Stomach smooth muscle (tissue), 2 donors: Measurements from ENCODE around the gene PLA2G12A.

Source experiments
- H3K27ac ChIP-seq: one replicate; pipeline ENCODE4 v1.7.0; 2013; ENCODE audit warnings: mild to moderate bottlenecking, low read length, inconsistent platforms
- H3K27me3 ChIP-seq, 2 donors: one replicate each; pipeline ENCODE4 v1.7.0; 2013; ENCODE audit warnings: low read length in 2 of 2; ENCODE audit not compliant: insufficient read depth in 2 of 2, control insufficient read depth in 1 of 2
- H3K36me3 ChIP-seq, 2 donors: one replicate each; pipeline ENCODE4 v1.7.0; 2013; ENCODE audit warnings: low read length in 2 of 2; ENCODE audit not compliant: control insufficient read depth in 2 of 2, insufficient read depth in 2 of 2
- H3K4me1 ChIP-seq: one replicate; pipeline ENCODE4 v1.7.0; 2013; ENCODE audit warnings: low read length; ENCODE audit not compliant: control insufficient read depth, insufficient read depth
- H3K4me3 ChIP-seq, 2 donors: one replicate each; pipeline ENCODE4 v1.7.0; 2013; ENCODE audit warnings: low read length in 2 of 2
- H3K9ac ChIP-seq, 2 donors: one replicate each; pipeline ENCODE4 v1.7.0; 2013; ENCODE audit warnings: low read length in 2 of 2, mild to moderate bottlenecking in 1 of 2
- H3K9me3 ChIP-seq, 2 donors: one replicate each; pipeline ENCODE4 v1.7.0; 2013; ENCODE audit warnings: low read length in 2 of 2; ENCODE audit not compliant: control insufficient read depth in 2 of 2
- donor health status: healthy.
- donor health status: Pancreatic carcinoma.

The PLA2G12A gene

DNA sequence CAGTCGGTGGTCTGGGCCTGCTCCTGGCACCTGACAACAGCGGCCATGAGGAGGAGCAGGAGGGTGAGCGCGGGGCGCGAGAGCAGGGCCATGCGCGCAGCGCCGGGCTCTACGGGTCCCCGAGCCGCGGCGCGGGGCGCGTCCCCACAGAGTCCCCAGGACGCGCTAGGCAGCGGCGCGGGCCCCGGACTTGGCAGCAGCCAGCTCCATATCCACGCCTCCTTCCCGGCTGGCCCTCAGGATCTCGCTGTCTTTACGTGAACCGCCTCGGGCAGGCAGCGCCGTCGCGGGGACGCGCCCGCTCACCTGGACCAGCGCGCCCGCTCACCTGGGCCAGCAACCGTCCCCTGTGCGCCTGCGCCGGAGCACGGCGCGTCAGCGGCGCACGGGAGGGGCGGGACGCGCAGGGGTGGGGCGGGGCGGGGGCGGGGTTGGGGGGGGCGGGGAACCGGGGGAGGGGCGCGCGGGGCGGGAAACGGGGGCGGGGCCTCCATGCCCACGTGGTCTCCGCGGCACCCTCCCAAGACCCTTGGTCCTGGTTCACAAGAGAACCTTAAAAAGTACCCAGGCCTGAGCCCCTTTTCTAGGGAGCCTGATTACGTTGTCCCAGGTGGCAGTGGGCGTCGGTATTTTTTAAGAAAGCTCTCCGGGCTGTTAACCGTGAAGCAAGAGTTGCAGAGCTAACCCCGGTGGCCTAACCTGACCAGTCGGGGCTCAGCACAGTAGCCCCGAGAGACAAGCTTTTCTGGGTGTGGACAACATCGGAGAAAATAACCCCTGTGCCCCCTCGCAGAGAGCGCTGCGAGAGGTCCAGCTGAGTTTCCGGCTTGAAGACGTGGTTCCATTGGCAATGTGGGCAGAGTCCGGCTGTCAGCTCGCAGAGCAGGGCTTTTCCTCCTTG is at the start of gene PLA2G12A:
Gene PLA2G12A (minus strand): TSS at position 353 of the 901 bp plus-strand sequence. CDS start 261 bp downstream, at position 92.
- Histone ChIP-seq H3K36me3 (no peaks in the 10 kb centered on the region), H3K4me1 (peaks cover 10% of the 10 kb centered on the region), H3K27ac (peak within 1 kb of the TSS; percentile 60), H3K4me3 (peak within 1 kb of the TSS; percentile 90 to 97), H3K9me3 (no peaks in the 10 kb centered on the region), H3K27me3 (no peaks in the 10 kb centered on the region), H3K9ac (peak within 1 kb of the TSS; percentile 80 to 83)

DNA sequence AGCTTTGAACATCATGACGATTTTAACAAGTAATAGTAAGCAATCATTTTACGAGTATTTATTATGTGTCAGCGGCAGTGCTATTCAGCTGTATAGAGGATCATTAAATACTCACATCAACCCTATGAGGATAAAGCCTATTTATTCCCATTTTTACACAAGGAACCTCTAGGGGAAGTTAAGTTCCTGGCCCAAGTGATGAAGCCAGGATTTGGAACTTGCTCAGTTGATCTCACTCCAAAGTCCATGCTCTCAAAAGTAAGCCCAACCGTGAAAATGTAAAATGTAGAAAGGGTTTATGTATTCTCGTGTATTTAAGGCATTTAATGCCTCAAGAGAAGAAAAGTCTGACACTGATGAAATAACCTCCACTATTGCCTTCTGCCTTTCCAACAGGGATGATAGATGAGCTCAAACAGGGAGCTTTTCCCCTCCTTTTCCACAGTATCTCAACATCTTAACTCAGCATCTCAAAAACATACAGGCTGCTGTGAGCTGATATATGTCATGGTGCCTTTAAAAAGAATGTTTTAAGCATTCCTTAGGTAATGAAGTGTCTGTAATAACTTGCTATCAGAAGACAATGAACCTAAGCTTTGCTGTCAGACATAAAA is 35.0 kb upstream of the PLA2G12A start:
- Histone ChIP-seq H3K27ac (no peak overlapping the region), H3K4me1 (no peaks in the 10 kb centered on the region), H3K9ac (no peak overlapping the region), H3K36me3 (no peaks in the 10 kb centered on the region), H3K27me3 (no peaks in the 10 kb centered on the region), H3K9me3 (no peaks in the 10 kb centered on the region), H3K4me3 (no peak overlapping the region)

DNA sequence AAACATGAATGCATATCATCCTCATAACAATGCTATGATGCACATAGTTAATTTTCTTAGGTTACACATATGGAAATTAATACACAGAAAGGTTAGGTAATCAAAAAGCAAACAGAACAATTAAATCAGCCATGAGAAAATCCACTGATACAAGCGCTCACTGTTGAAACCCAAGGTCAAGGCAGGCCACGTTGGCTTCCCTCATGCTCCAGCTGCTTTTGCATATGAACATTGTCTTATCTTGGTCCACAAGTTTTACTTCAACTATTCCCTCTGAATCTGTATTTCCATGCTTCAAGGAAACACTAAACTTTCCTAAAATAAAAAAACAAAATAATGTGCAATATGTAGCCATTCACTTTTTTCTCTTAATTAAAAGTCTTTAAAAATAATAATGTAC is 34.5 kb upstream of the PLA2G12A start:
- Histone ChIP-seq H3K4me3 (no peak overlapping the region), H3K9me3 (no peaks in the 10 kb centered on the region), H3K27me3 (no peaks in the 10 kb centered on the region), H3K27ac (no peak overlapping the region), H3K4me1 (no peaks in the 10 kb centered on the region), H3K9ac (no peak overlapping the region), H3K36me3 (no peaks in the 10 kb centered on the region)

DNA sequence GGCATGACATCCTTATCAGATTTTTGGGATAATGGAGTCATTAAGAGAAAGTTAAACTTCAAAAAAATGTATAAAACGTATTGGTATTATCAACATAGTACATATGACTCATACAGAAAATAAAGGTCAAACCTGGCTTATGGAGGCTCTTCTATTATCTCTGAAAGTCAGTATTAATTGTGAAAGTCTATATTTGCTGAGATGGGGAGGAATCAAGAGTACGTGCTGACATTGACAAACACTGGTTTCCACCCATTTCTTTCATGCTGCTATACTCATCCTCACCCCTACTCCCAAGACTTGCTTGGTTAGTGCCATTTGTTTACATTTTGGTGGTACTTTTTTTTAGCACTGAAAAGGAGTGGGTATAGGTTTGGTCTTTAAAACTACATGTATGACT is 30.8 kb upstream of the PLA2G12A start:
- H3K9me3 ChIP-seq: no peaks in the 10 kb centered on the region
- H3K9ac ChIP-seq: no peak overlapping the region
- no peaks in the 10 kb centered on the region for H3K4me1 ChIP-seq
- H3K4me3 ChIP-seq: no peak overlapping the region
- no peaks in the 10 kb centered on the region for H3K36me3 ChIP-seq
- H3K27me3 ChIP-seq: no peaks in the 10 kb centered on the region
- no peak overlapping the region for H3K27ac ChIP-seq

DNA sequence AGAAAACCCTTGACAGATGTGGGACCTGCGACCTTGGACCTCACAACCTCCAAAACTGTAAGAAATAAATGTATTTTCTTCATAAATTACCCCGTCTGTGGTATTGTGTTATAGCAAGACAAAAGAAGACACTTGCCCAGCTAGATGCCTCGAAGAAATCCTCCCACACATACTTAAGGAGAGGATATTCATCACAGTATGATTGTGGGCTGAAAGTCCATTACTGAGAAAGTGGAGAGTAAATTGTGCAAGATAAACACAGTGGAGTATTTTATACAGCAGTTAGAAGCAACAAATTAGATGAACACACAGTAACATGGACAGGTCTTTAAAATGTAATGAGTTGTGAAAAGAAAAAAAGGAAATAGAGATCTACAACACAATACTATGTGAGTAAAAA is 25.8 kb upstream of the PLA2G12A start:
- Histone ChIP-seq H3K36me3 (no peaks in the 10 kb centered on the region), H3K4me1 (no peaks in the 10 kb centered on the region)

DNA sequence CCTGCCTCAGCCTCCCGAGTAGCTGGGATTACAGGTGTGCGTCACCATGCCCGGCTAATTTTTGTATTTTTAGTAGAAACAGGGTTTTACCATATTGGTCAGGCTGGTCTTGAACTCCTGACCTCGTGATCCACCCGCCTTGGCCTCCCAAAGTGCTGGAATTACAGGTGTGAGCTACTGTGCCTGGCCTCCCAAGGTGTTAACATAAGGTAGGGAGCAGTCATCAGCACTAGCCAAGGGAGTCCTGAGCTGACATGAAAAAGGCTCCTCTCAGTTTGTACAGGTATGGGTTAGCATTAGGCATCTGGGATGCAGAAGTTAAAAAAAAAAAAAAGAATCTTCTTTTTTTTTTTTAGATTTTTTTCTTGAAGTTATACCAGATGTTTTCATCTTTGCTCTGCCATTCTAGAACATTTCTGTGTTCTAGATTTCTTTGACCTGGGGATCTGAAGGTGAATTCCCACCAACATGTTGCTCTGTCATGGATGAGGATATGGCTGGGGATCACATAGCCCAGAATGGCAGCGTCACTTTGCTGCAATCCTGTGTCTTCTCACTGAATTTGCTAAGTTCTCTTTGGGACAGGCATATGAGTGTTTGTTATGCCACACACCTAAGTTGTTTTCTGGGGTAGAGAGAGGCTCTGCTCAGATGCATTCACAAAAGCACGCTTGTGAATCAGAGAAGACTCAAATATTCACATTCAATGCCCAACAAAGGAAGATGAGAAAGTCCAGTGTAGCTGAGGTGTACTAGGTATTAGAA is 24.4 kb upstream of the PLA2G12A start:
- no peaks in the 10 kb centered on the region for H3K36me3 ChIP-seq

More for the DNA sequence above, 25.8 kb upstream of the PLA2G12A start:
- Histone ChIP-seq H3K4me3 (no peak overlapping the region), H3K27me3 (no peaks in the 10 kb centered on the region), H3K27ac (no peak overlapping the region), H3K9me3 (no peaks in the 10 kb centered on the region), H3K9ac (no peak overlapping the region)

DNA sequence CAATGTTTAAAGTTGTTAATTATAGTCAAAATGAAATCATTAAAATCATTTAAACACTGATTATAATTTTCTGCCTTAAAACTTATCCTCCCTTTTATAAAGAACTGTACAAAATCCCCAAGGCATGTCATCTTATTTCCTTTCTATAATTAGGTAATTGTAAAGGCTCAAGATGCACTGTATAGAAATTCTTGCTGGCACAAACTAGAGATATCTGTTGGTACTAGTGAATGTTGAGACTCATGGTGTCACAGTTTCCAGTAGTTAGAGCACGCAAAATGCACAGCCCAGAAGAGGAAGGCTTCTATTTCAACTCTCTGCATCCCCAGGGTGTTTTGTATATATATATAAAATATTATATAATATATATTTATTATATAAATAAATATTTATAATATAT is 22.7 kb upstream of the PLA2G12A start:
- H3K27me3 ChIP-seq: no peaks in the 10 kb centered on the region
- no peak overlapping the region for H3K9ac ChIP-seq
- no peaks in the 10 kb centered on the region for H3K4me1 ChIP-seq
- H3K9me3 ChIP-seq: no peaks in the 10 kb centered on the region
- H3K27ac ChIP-seq: no peak overlapping the region
- no peak overlapping the region for H3K4me3 ChIP-seq
- H3K36me3 ChIP-seq: no peaks in the 10 kb centered on the region

More for the DNA sequence above, 24.4 kb upstream of the PLA2G12A start:
- Histone ChIP-seq H3K4me1 (no peaks in the 10 kb centered on the region), H3K27me3 (no peaks in the 10 kb centered on the region), H3K9ac (no peak overlapping the region), H3K4me3 (no peak overlapping the region), H3K27ac (no peak overlapping the region), H3K9me3 (no peaks in the 10 kb centered on the region)

DNA sequence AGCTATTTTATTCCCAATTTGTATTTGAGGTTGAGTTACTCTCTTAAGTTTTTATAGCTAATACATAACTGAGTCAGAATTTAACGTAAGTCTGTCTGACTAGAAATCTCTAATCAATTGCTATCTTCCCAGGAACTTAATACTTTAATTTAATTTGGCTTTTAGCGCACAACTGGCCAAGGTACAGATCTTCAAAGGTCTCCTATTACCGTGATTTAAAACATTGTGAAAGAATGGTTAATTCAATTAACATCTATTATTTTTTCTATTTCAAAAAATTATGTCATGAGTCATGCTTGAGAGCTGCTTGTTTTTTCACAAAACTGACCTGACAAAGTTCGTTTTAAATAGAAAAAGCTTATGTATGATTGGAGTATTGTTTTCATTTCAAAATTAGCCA is 22.0 kb upstream of the PLA2G12A start:
- no peak overlapping the region for H3K9ac ChIP-seq
- H3K36me3 ChIP-seq: no peaks in the 10 kb centered on the region
- H3K4me1 ChIP-seq: no peaks in the 10 kb centered on the region
- no peak overlapping the region for H3K27ac ChIP-seq
- no peaks in the 10 kb centered on the region for H3K27me3 ChIP-seq
- H3K4me3 ChIP-seq: no peak overlapping the region
- no peaks in the 10 kb centered on the region for H3K9me3 ChIP-seq

DNA sequence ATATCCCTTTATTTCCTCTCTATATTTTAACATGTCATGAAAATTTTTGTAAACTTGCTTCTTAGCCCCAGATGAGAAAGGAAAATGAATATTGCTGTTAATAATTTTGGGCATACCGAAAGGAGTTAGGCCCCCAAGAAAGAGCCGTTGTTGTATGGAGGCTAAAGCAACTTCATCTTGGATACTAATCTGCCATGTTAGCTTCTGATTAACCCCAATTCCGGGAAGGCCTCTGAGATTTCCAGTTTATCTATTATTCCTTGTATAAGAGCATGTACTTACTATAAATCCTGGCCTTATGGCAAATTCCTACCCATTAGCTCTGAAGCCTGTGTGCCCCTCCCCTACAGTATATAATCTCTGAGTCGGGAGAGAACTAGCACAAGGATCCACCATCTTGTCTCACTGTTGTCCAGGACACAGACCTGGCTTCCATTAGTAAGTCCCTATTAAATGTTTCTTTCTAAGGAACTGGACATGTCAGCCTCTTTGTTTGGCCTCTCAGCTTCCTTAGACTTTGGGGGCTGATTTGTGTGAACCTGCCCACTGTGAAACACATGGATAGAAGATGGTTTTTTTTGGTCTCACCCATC is 20.9 kb upstream of the PLA2G12A start:
- Histone ChIP-seq H3K9ac (no peak overlapping the region), H3K27ac (no peak overlapping the region), H3K36me3 (no peaks in the 10 kb centered on the region), H3K27me3 (no peaks in the 10 kb centered on the region), H3K4me3 (no peak overlapping the region), H3K9me3 (no peaks in the 10 kb centered on the region), H3K4me1 (no peaks in the 10 kb centered on the region)

DNA sequence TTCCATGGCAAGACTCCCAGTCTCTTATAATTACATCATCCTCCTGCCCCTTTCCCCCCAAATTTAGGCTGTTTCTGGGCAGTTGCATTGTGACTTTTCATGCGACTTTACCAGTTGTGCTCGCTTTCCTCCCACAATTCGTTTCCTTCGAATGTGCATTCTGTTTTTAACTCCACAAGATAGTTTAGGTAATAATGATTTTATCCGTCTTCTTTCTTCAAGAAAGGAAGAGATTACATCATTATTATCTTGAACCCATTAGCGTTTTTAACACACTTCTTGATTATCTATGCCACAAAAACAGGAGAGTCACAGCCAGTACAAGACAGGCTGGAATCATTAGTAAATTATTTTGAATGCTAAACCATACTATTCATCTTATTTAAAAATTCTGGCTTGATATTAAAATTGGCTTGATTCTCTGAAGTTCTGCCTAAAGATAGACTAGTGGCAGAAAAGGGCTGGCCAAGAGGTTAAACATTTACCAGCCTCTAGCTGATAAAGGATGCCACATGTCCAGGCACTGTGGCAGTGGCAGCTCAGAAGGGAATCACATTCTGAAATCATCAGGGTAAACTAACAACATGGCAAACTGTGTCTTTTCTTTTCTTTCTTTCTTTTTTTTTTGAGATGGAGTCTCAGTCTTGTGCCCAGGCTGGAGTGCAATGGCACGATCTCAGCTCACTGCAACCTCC is 19.7 kb upstream of the PLA2G12A start:
- Histone ChIP-seq H3K9me3 (no peaks in the 10 kb centered on the region), H3K27me3 (no peaks in the 10 kb centered on the region), H3K36me3 (no peaks in the 10 kb centered on the region), H3K4me3 (no peak overlapping the region), H3K27ac (no peak overlapping the region), H3K4me1 (no peaks in the 10 kb centered on the region), H3K9ac (no peak overlapping the region)
